ENCODE results near the gene SMAP2. TPM values are rescaled to one million over a fixed set of nuclear protein-coding genes. Genes with fewer than 3 reads are reported as not detected.
A peak's percentile ranks its signal among the peaks of the same experiment; 100 is the strongest.

Gene SMAP2
- total RNA-seq, 1 donor from 2014 or later: 185 TPM

GRCh38 chr1:40352126-40352525, 21.4 kb upstream of the SMAP2 start:
- H3K9me3 Mint-ChIP-seq: peaks cover 6% of the 10 kb centered on the region
- H3K4me3 Mint-ChIP-seq (ENCODE audit: low read depth): no peak overlapping the region
- no peaks in the 10 kb centered on the region for H3K27me3 Mint-ChIP-seq (ENCODE audit: low read depth)
- H3K4me1 Mint-ChIP-seq (ENCODE audit: low read depth): peaks cover 4% of the 10 kb centered on the region
- H3K36me3 Mint-ChIP-seq (ENCODE audit: low read depth): no peaks in the 10 kb centered on the region
- no peak for DNase-seq (ENCODE audit: low spot score)
- H3K27ac Mint-ChIP-seq: no peak overlapping the region
- intact Hi-C loops (cut with micrococcal nuclease): no loop called here

- Mint-ChIP-seq H3K4me1 (ENCODE audit: low read depth) (peaks cover 4% of the 10 kb centered on the region), H3K27me3 (ENCODE audit: low read depth) (no peaks in the 10 kb centered on the region), H3K27ac (no peak overlapping the region), H3K9me3 (peaks cover 15% of the 10 kb centered on the region), H3K36me3 (ENCODE audit: low read depth) (peaks cover 3% of the 10 kb centered on the region), H3K4me3 (ENCODE audit: low read depth) (no peak overlapping the region)
- intact Hi-C loops (cut with micrococcal nuclease): no loop called here
- no peak for DNase-seq (ENCODE audit: low spot score)
Measured at GRCh38 chr1:40353082-40353481, 20.4 kb upstream of the SMAP2 start.

- intact Hi-C loops (cut with micrococcal nuclease): no loop called here
- Mint-ChIP-seq H3K27ac (no peak overlapping the region), H3K9me3 (peaks cover 32% of the 10 kb centered on the region), H3K27me3 (ENCODE audit: low read depth) (no peaks in the 10 kb centered on the region), H3K4me3 (ENCODE audit: low read depth) (no peak overlapping the region), H3K36me3 (ENCODE audit: low read depth) (peaks cover 13% of the 10 kb centered on the region), H3K4me1 (ENCODE audit: low read depth) (peaks cover 6% of the 10 kb centered on the region)
- DNase-seq (ENCODE audit: low spot score): no peak
Measured at GRCh38 chr1:40357625-40358024, 15.9 kb upstream of the SMAP2 start.

- peaks cover 32% of the 10 kb centered on the region for H3K9me3 Mint-ChIP-seq
- H3K27ac Mint-ChIP-seq: no peak overlapping the region
- intact Hi-C loops (cut with micrococcal nuclease): no loop called here
- H3K4me3 Mint-ChIP-seq (ENCODE audit: low read depth): no peak overlapping the region
- H3K27me3 Mint-ChIP-seq (ENCODE audit: low read depth): no peaks in the 10 kb centered on the region
- DNase-seq (ENCODE audit: low spot score): no peak
- H3K4me1 Mint-ChIP-seq (ENCODE audit: low read depth): peaks cover 12% of the 10 kb centered on the region
- H3K36me3 Mint-ChIP-seq (ENCODE audit: low read depth): peaks cover 13% of the 10 kb centered on the region
Measured at GRCh38 chr1:40360631-40361030, 12.9 kb upstream of the SMAP2 start.

GRCh38 chr1:40361201-40361600, 12.3 kb upstream of the SMAP2 start:
- H3K4me3 Mint-ChIP-seq (ENCODE audit: low read depth): no peak overlapping the region
- DNase-seq (ENCODE audit: low spot score): no peak
- peaks cover 32% of the 10 kb centered on the region for H3K9me3 Mint-ChIP-seq
- H3K27ac Mint-ChIP-seq: no peak overlapping the region
- intact Hi-C loops (cut with micrococcal nuclease): no loop called here
- H3K36me3 Mint-ChIP-seq (ENCODE audit: low read depth): peaks cover 13% of the 10 kb centered on the region
- H3K4me1 Mint-ChIP-seq (ENCODE audit: low read depth): peaks cover 12% of the 10 kb centered on the region
- no peaks in the 10 kb centered on the region for H3K27me3 Mint-ChIP-seq (ENCODE audit: low read depth)

GRCh38 chr1:40361637-40362036, 11.9 kb upstream of the SMAP2 start:
- Mint-ChIP-seq H3K4me1 (ENCODE audit: low read depth) (peaks cover 12% of the 10 kb centered on the region), H3K27ac (no peak overlapping the region), H3K4me3 (ENCODE audit: low read depth) (no peak overlapping the region), H3K36me3 (ENCODE audit: low read depth) (peaks cover 13% of the 10 kb centered on the region), H3K9me3 (peaks cover 31% of the 10 kb centered on the region), H3K27me3 (ENCODE audit: low read depth) (no peaks in the 10 kb centered on the region)
- intact Hi-C loops (cut with micrococcal nuclease): no loop called here
- DNase-seq (ENCODE audit: low spot score): no peak

GRCh38 chr1:40362199-40362598, 11.3 kb upstream of the SMAP2 start:
- DNase-seq (ENCODE audit: low spot score): no peak
- no peak overlapping the region for H3K27ac Mint-ChIP-seq
- no peaks in the 10 kb centered on the region for H3K27me3 Mint-ChIP-seq (ENCODE audit: low read depth)
- intact Hi-C loops (cut with micrococcal nuclease): no loop called here
- H3K36me3 Mint-ChIP-seq (ENCODE audit: low read depth): peaks cover 13% of the 10 kb centered on the region
- H3K9me3 Mint-ChIP-seq: peaks cover 25% of the 10 kb centered on the region
- H3K4me1 Mint-ChIP-seq (ENCODE audit: low read depth): peaks cover 7% of the 10 kb centered on the region
- no peak overlapping the region for H3K4me3 Mint-ChIP-seq (ENCODE audit: low read depth)

- no peak overlapping the region for H3K27ac Mint-ChIP-seq
- H3K4me3 Mint-ChIP-seq (ENCODE audit: low read depth): no peak overlapping the region
- intact Hi-C loops (cut with micrococcal nuclease): no loop called here
- no peaks in the 10 kb centered on the region for H3K27me3 Mint-ChIP-seq (ENCODE audit: low read depth)
- H3K9me3 Mint-ChIP-seq: peaks cover 21% of the 10 kb centered on the region
- H3K4me1 Mint-ChIP-seq (ENCODE audit: low read depth): peaks cover 7% of the 10 kb centered on the region
- peaks cover 10% of the 10 kb centered on the region for H3K36me3 Mint-ChIP-seq (ENCODE audit: low read depth)
- no peak for DNase-seq (ENCODE audit: low spot score)
Measured at GRCh38 chr1:40362699-40363098, 10.8 kb upstream of the SMAP2 start.

GRCh38 chr1:40363721-40364120, 9.8 kb upstream of the SMAP2 start:
- no peak for DNase-seq (ENCODE audit: low spot score)
- peaks cover 7% of the 10 kb centered on the region for H3K36me3 Mint-ChIP-seq (ENCODE audit: low read depth)
- H3K9me3 Mint-ChIP-seq: peaks cover 11% of the 10 kb centered on the region
- H3K27me3 Mint-ChIP-seq (ENCODE audit: low read depth): no peaks in the 10 kb centered on the region
- no peak overlapping the region for H3K27ac Mint-ChIP-seq
- intact Hi-C loops (cut with micrococcal nuclease): no loop called here
- no peak overlapping the region for H3K4me3 Mint-ChIP-seq (ENCODE audit: low read depth)
- peaks cover 7% of the 10 kb centered on the region for H3K4me1 Mint-ChIP-seq (ENCODE audit: low read depth)

- Mint-ChIP-seq H3K4me1 (ENCODE audit: low read depth) (peaks cover 26% of the 10 kb centered on the region), H3K36me3 (ENCODE audit: low read depth) (peaks cover 20% of the 10 kb centered on the region), H3K27me3 (ENCODE audit: low read depth) (no peaks in the 10 kb centered on the region), H3K27ac (no peak overlapping the region), H3K9me3 (no peaks in the 10 kb centered on the region), H3K4me3 (ENCODE audit: low read depth) (no peak overlapping the region)
- no peak for DNase-seq (ENCODE audit: low spot score)
- intact Hi-C loops (cut with micrococcal nuclease): loop anchor here (5.0 kb wide), 2 partner anchors 36 to 321 kb away; partner anchors contain the start of gene NFYC
Measured at GRCh38 chr1:40371707-40372258, 1.7 kb upstream of the SMAP2 start.

GRCh38 chr1:40372658-40373322, 737 bp upstream of the SMAP2 start:
- Mint-ChIP-seq H3K36me3 (ENCODE audit: low read depth) (peaks cover 29% of the 10 kb centered on the region), H3K27ac (peak overlapping the region; percentile 79), H3K27me3 (ENCODE audit: low read depth) (no peaks in the 10 kb centered on the region), H3K4me3 (ENCODE audit: low read depth) (peak overlapping the region; percentile 81), H3K9me3 (no peaks in the 10 kb centered on the region), H3K4me1 (ENCODE audit: low read depth) (peaks cover 35% of the 10 kb centered on the region)
- intact Hi-C loops (cut with micrococcal nuclease): loop anchor here (5.0 kb wide), 2 partner anchors 35 to 320 kb away; partner anchors contain the start of gene NFYC
- DNase-seq (ENCODE audit: low spot score): no peak

- H3K4me3 Mint-ChIP-seq (ENCODE audit: low read depth): peak overlapping the region; percentile 42
- H3K9me3 Mint-ChIP-seq: no peaks in the 10 kb centered on the region
- H3K27ac Mint-ChIP-seq: peak overlapping the region; percentile 52
- peaks cover 63% of the 10 kb centered on the region for H3K36me3 Mint-ChIP-seq (ENCODE audit: low read depth)
- no peaks in the 10 kb centered on the region for H3K27me3 Mint-ChIP-seq (ENCODE audit: low read depth)
- H3K4me1 Mint-ChIP-seq (ENCODE audit: low read depth): peaks cover 67% of the 10 kb centered on the region
- intact Hi-C loops (cut with micrococcal nuclease): no loop called here
- DNase-seq (ENCODE audit: low spot score): no peak
Measured at GRCh38 chr1:40377512-40377911, 4.0 kb downstream of the SMAP2 start.

GRCh38 chr1:40379785-40380452, 6.4 kb downstream of the SMAP2 start:
- Mint-ChIP-seq H3K4me3 (ENCODE audit: low read depth) (peak overlapping the region; percentile 85), H3K27me3 (ENCODE audit: low read depth) (no peaks in the 10 kb centered on the region), H3K27ac (peak overlapping the region; percentile 99), H3K36me3 (ENCODE audit: low read depth) (peaks cover 77% of the 10 kb centered on the region), H3K4me1 (ENCODE audit: low read depth) (peaks cover 80% of the 10 kb centered on the region), H3K9me3 (no peaks in the 10 kb centered on the region)
- intact Hi-C loops (cut with micrococcal nuclease): loop anchor here (2.0 to 5.0 kb wide), 3 partner anchors 15 to 218 kb away; partner anchors contain the start of genes COL9A2 and RLF
- no peak for DNase-seq (ENCODE audit: low spot score)

All from activated T-helper 2 cell treated with anti-CD3 and anti-CD28 coated beads, Interferon-gamma antibody, Interleukin-2, Interleukin-4, amounts not matched to agents 10 μg/mL and 5 μg/mL and 100 μg/mL, durations not matched to agents 14 hours and 24 hours and 36 hours (primary cell).